GM21423 (cell line): ENCODE results near the gene FBXO31.
"Not testable (repeated sequence)": the region's sequence is repeated elsewhere in the genome, so short reads cannot be mapped to it uniquely, and the experiment has no call there.

Source experiments
- ATAC-seq: cut with Tn5 transposase; IDR thresholded peaks from one replicate; pipeline ENCODE4 v1.9.1; 2021; ENCODE audit warnings: mild to moderate bottlenecking, moderate library complexity; ENCODE audit not compliant: unreplicated experiment

Gene FBXO31

GRCh38 chr16:87365021-87365713 is 18.4 kb downstream of the FBXO31 start:
- ATAC-seq = no peak

- no peak for ATAC-seq
Observed at GRCh38 chr16:87363771-87364455, 19.7 kb downstream of the FBXO31 start.

GRCh38 chr16:87362828-87363559 is 20.6 kb downstream of the FBXO31 start:
- not testable (repeated sequence) for ATAC-seq

GRCh38 chr16:87361916-87362619 is 21.5 kb downstream of the FBXO31 start:
- ATAC-seq = no peak

GRCh38 chr16:87360862-87361610 is 22.5 kb downstream of the FBXO31 start:
- no peak for ATAC-seq

GRCh38 chr16:87359121-87359520 is 24.5 kb downstream of the FBXO31 start:
- no peak for ATAC-seq

- ATAC-seq = no peak
Observed at GRCh38 chr16:87358696-87359095, 24.9 kb downstream of the FBXO31 start.

- no peak for ATAC-seq
Observed at GRCh38 chr16:87358250-87358649, 25.3 kb downstream of the FBXO31 start.

- ATAC-seq = no peak
Observed at GRCh38 chr16:87356491-87356853, 27.1 kb downstream of the FBXO31 start.

- no peak for ATAC-seq
Observed at GRCh38 chr16:87353613-87354012, 30.0 kb downstream of the FBXO31 start.

GRCh38 chr16:87352818-87353217 is 30.8 kb downstream of the FBXO31 start:
- no peak for ATAC-seq

- no peak for ATAC-seq
Observed at GRCh38 chr16:87351320-87351698, 32.3 kb downstream of the FBXO31 start.

GRCh38 chr16:87350681-87351319 is 32.8 kb downstream of the FBXO31 start:
- no peak for ATAC-seq

- no peak for ATAC-seq
Observed at GRCh38 chr16:87350031-87350430, 33.5 kb downstream of the FBXO31 start.

GRCh38 chr16:87348616-87349157 is 34.9 kb downstream of the FBXO31 start:
- ATAC-seq = no peak

GRCh38 chr16:87347932-87348615 is 35.5 kb downstream of the FBXO31 start:
- ATAC-seq = no peak

- no peak for ATAC-seq
Observed at GRCh38 chr16:87346517-87347060, 37.0 kb downstream of the FBXO31 start.

- no peak for ATAC-seq
Observed at GRCh38 chr16:87345726-87346424, 37.7 kb downstream of the FBXO31 start.
